NCI-H748 treated with DMSO at 0.1 percent for 48 hours (cell line): ENCODE measurements around the gene AFMID.

Source experiments
- DNase-seq: peaks from one replicate; lab custom pipeline; 2025; lab: John Stamatoyannopoulos, UW

Gene AFMID

GRCh38 chr17:78255029-78255656 lies 68.0 kb downstream of the AFMID start:
- DNase-seq: no peak

- DNase-seq: no peak
Measured at GRCh38 chr17:78255953-78256706, 69.0 kb downstream of the AFMID start.

GRCh38 chr17:78256707-78257591 lies 69.8 kb downstream of the AFMID start:
- DNase-seq: no peak
